Stimulated activated CD4-positive, alpha-beta T cell treated with anti-CD3 and anti-CD28 coated beads, TNF-alpha, amount 100 ng/mL, for 48 hours (primary cell): ENCODE results near the gene RIOK2.
"Not testable (repeated sequence)": the region's sequence is repeated elsewhere in the genome, so short reads cannot be mapped to it uniquely, and the experiment has no call there.

Experiments used
- DNase-seq, 3 donors: peaks; one replicate each; pipeline ENCODE4 v3.0.0-alpha.2; 2020; ENCODE audit warnings: low read depth in 3 of 3

Gene RIOK2

DNA sequence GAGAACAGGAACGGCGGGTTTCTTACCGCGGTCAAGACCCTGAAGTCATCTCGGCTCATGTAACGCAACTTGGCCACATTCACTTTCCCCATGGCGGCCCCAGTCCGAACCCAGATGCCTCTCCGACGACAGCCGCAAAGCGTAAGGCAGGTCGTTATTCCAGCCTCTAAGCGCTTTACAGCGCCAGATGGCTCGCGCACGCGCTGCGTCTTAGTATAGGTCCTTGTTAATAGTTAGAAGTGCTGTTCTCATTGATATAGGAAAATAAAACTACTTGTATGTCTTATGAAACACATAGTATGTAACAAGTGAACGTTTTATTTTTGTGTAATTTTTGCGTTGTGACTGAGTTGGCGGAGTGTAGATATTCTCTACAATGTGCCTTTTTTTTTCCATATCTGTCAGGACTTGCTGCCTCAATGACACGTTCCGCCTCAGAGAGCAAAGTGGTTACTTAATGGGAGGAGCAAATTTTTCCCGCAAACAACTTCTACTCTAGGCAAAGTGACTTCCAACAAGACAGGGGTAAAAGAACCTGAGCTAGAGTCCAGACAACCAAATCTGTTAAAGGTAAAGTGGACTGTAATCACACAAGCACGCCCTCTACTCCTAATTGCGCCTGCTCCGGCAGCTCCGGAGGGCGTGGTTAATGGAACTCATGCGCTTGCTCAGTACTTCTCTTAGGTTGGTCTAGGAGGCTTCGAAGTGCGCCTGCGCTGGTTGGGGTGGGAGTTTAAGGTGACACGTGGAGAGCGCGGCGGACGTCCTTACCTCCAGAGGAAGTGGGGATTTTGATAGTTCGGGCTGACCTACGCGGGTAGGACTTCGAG is at the start of gene RIOK2:
Gene RIOK2 (minus strand): TSS at position 148 of the 830 bp plus-strand sequence. CDS start 56 bp downstream, at position 92.
- DNase-seq = peak; percentile 87 to 91 (median 91)

DNA sequence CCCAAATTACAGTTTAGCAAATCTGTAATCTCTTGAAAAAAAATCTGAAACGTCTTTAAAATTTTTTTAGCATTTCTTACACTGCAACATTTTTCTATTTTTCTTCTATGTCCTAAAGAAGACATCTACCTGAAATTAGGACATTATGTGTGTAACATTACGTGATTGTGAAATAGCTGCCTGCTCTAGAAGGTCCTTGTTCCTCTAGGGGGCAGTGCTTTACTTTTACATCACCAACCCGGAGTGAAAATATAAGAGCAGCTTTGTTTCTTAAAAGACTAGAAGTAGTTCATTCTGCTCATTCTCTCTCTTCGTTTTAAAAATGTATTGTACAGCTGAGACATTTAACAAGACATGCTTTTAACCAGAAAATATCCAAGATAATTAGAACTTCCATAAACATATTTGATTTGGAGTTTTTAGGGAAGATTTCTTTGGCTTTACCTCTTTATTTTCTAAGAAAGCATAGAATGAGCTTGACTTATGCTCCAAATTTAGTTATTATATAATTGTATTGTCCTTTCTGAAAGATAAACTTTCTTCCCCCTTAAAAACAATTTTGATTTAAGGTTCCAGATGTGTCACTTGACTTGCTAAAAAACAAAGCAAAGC is 48.1 kb upstream of the RIOK2 start:
- peak in 1 of 3 donors; percentile 15 for DNase-seq

DNA sequence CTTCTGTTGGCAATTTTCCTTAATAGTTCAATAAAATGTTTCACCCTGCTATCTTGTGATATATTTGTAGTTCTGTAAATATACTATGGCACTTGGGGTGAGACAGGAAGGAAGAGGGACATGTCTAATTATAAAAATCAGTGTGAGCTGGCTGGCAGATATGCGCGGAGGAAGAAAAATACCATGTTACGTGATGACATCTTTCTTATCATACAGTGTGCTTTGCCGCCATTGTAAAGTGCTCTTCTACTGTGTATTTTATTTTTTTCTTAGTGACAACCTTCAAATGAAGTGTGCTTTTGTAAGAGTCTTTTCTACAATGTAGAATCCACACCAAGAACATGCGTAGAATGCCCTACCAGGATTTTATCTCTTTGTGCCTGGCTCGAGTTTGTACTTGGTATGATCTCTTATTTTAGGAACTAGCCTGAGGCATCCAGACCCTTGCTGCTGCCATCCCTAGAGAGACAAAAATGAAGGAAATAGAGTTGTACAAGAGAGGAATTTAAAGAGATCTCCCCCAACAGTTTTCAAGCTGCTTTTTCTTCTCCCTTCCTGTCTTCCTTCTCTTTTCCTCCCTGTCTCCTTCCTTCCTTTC is 46.7 kb upstream of the RIOK2 start:
- DNase-seq = no peak

DNA sequence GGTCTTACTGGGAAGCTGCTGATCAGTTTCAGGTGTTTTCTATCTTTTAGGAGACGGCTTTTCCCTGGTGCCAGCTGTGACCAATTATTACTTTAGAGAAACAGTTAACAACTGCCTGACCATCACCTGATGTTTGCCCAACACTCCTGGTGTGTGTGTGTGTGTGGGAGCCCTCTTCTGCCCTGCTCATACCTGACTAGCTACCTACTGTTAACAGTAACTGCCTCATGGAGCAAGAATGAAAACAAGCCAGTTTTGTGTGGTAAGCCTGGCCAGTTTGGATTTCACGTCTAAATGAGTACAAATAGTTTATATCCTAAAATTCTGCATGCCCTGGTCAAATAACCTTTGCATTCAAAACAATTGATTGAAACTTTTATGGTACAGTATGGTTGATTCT is 46.1 kb upstream of the RIOK2 start:
- no peak for DNase-seq

DNA sequence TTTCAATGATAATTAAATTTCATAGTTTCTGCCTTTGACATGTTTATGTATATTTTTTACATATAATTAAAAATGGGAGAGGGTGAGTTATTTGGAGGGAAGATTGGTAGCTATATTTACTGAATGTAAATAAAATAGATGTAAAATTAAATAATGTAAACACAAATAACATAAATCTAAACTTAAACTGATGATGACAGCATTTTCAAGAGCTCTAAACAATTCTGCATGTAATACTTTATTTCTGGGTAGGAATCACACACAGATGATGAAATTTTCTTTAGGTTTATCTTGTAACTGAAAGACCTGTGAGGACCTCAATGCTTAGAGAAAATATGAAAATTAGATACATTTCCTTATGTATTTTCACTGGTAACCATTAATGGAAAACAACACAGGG is 42.2 kb upstream of the RIOK2 start:
- DNase-seq = no peak

DNA sequence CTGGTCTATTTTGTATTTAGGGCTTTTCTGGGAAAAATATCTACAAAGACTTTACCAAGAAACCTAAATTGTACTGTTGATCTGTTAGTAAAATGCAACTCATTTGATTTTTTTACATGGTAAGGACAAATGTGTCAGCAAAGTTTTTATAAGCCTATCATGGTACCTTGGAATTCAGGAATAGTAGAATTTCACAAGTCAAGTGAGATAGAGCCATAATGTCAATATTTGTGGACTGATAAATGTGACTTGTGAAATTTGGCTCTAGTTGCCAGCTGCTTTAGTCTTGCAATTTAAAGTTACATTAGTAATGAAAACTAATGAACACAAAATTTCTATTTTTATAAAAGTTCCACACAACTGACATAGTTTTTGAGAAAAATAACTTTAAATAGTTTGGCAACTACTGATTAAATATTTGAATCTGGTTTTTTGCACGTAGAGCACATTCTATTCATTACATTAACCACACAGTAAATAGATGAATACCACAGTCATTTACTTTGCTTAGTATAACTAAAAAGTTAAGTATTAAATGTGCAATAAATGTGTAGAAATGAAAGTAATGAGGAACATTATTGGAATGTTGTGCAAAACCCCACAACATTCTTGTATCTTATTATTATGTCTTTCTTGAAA is 41.2 kb upstream of the RIOK2 start:
- DNase-seq = no peak

DNA sequence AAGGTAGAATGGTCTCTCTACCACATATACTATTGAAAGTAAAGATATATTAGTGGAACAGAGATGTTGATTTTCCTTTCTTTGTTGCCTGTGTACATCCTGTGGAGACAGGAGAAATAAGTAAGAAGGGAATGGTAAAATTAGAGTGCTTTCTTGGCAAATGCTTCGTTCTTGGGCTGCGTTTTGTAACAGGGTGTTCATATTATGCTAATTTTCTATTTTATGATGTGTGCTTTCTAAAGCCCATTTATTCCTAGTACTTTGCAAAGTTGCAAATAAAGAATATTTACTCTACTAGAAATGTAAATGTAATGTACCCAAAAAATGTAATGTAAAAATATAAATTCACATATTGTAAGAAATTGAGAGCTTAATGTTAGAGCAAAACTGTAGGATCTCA is 40.5 kb upstream of the RIOK2 start:
- DNase-seq = no peak

DNA sequence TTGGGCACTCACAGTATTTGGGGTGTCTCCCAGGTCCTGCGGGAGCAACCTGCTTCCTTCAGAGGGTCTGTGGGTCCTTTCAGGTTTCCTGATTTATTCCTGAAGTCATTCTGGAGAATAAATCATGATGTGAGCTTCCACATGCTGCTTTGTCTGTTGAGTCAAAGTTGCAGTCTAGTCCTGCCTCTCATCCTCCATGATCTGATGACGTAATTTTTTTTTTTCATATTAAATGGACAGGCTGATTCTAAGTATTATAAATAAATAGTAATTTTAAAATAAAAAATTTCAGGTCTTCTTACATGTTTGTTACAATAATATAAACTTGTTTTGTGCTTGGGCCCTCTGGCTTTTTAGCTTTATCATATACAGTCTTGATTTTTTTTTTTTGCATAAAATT is 26.3 kb upstream of the RIOK2 start:
- DNase-seq = no peak

DNA sequence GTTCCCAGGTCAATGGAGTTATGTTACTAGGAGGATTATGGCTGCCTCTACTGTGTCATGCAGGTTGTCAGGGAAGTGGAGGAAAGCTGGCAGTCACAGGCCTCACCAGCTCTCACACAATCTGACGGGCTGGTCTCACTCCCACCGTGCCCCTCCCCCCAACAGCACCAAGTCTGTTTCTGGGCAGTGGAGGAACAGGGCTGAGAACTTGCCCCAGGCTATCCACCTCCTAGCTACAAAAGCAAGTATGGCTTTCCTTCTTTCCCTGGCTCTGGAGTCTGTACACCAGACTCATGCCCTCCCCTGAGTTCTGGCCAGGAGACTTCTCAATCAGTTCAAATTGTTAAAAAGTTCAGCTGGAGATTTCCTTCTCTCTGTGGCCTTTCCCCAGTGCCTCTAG is 25.7 kb upstream of the RIOK2 start:
- no peak for DNase-seq

DNA sequence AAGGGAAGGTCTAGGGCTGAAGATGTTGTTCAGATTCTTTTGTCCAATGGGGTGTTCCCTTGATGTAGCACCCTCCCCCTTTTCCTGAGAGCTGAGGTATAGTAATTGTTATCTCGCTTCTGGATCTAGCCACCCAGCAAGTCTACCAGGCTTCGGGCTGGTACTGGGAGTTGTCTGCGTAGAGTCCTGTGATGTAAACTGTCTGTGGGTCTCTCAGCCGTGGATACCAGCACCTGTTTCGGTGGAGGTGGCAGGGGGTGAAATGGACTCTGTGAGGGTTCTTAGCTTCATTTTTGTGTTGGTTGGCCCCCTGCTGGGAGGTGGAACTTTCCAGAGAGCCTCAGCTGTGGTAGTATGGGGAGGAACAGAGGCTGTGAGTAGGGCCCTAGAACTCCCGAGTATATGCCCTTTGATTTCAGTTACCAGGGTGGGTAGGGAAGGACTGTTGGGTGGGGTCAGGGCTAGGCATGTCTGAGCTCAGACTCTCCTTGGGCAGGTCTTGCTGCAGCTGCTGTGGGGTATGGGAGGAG is 25.2 kb upstream of the RIOK2 start:
- DNase-seq = no peak

DNA sequence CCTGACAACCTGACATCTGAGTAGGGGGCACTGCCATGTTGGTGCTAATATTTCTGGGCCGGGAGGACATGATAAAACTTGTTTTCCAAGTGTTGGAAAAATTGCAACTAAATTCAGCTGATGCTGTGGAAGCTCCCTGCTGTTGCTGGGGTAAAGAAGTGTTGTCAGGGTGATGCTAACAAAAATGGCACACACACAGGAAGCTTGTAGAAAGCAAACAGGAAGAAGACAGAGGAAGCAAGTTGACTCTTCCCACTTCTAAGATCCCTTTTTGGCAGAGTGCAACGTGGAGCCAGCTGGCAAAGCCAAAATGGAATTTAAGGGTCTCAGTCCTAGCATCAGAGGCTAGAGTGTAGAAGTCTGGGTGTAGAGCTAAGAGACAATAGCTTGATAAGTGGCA is 11.3 kb upstream of the RIOK2 start:
- DNase-seq = no peak

DNA sequence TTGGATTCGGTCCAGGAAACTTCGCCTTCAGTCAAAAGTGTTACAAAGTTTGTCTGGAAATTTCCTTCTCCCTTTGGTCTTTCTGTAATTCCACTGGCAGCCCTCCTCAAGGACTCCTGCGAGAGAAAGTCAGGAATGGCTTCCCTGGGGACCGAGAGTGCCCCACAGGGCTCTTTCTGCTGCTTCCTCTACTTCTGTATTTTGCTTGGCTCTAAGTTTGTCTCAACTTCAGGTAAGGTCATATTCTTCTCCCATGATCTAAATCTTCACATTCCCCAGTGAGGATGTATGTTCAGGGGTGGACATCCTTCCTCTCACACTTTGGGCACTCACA is 10.3 kb upstream of the RIOK2 start:
- DNase-seq = no peak

DNA sequence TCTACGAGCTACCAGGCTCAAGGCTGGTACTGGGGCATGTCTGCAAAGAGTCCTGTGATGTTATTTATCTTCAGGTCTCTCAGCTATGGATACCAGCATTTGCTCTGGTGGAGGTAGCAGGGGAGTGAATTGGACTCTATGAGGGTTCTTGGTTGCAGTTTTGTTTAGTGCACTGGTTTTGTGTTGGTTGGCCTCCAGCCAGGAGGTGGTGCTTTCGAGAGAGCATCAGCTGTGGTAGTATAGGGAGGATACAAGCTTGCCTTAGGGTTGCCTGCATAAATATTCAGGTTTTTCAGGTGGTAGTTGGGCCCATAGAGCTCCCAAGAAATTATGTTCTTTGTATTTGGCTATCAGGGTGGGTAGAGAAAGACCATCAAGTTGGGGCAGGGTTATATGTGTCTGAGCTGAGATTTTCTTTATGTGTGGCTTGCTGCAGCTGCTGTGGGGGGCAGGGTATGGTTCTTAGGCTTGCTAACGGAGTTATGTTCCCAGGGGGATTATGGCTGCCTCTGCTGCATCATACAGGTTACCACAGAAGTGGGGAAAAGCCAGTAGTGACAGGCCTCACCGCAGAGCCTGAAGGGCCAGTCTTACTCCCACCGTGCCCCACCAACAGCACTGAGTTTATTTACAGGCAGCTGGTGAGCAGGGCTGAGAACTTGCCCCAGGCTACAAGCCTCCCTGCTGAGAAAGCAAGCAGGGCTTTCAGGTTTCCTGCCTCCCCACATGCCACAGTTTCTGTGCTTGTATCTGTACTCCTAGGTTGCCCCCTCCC is 9.7 kb upstream of the RIOK2 start:
- no peak for DNase-seq

DNA sequence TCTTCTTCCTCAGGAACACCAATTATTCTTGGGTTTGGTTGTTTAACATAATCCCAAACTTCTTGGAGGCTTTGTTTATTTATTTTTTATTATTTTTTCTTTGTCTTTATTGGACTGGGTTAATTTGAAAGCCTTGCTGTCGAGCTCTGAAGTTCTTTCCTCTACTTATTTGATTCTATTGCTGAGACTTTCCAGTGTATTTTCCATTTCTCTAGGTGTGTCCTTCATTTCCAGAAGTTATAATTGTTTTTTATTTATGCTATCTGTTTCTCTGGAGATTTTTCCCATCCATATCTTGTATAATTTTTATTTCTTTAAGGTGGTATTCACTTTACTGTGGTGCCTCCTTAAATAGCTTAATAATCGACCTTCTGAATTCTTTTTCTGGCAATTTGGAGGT is 8.8 kb upstream of the RIOK2 start:
- DNase-seq = no peak

DNA sequence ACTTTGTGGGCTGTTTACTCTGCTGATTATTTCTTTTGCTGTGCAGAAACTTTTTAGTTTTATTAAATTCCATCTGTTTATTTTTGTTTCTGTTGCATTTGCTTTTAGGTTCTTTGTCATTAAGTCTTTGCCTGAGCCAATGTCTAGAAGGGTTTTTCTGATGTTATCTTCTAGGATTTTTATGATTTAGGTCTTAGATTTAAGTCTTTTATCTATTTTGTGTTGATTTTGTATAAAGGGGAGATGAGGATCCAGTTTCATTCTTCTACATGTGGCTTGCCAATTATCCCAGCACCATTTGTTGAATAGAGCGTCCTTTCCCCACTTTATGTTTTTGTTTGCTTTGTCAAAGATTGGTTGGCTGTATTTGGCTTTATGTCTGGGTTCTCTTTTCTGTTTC is 6.5 kb upstream of the RIOK2 start:
- not testable (repeated sequence) for DNase-seq

DNA sequence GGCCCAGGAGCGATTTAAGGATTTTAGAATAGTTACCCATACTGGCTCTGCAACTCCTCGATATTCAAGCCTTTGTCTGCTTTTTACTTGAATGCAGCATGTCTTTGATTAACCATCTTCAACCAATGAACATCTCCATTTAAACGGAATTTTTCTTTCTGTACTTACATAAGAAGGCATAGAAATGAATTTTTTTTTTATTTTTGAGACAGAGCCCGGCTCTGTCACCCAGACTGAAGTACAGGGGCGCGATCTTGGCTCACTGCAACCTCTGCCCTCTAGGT is 825 bp upstream of the RIOK2 start:
- DNase-seq = no peak

DNA sequence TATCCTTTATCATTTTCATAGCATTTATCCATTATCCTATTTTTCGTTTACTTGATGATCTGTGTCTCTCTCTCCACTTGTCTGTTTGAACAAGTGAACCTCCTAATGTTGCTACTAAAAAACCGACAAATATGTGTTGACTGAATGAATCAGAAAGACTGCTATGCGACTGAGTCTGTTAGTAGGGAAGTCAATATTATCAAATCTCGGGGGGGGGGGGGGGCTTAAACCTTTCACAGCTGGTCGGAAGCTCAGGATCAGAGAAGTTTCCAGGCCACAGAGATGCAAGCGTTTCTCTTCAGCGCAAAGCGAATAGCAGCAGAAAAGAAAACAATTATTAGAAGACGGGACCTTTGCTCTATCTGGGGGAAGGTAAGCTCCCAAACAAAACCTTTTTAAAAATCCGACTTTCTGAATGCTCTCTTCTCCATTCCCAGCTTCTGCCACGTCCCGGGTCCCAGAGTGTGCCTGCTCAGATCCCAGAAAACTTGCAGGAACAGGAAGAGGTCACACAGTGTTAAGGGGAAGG is 412 bp downstream of the RIOK2 start:
- DNase-seq = no peak

DNA sequence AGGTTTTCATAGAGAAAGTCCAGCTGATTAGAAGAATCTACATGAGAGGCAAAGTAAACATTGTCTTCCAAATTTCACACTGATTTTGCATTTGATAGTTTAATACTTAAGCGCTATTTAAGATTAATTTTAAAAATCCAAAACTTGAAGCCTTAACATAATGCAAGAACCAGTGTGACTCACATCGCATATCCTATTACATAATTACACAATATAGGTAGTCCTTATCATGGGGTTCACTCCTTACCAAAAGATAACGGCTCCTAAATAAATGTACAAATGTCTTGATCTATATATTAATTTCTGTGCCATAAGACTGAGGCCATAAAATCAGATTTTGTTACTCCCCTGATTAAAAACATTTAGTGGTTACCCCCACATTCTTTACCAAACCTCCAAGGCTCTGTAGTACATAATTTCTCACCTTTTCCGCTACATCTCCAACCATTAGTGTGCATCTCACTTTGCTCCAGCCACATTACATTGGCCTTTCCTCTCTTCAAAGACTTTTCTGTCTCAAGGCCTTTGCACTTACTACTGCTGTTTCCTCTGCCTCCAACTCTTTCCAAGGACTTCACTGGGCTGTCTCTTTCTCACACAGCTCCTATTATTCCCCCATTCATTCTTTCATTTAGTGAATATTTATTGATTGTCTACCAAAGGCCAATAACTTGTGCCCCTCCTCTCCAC is 1.0 kb downstream of the RIOK2 start:
- no peak for DNase-seq

DNA sequence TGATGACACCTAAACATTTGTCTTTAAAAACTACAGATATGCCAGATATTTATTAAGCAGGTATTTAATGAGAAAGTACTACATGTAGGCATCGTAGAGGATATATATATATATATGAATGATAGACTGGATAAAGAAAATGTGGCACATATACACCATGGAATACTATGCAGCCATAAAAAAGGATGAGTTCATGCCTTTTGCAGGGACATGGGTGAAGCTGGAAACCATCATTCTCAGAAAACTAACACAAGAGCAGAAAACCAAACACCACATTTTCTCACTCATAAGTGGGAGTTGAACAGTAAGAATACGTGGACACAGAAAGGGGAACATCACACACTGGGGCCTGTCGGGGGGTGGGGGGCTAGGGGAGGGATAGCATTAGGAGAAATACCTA is 3.6 kb downstream of the RIOK2 start:
- not testable (repeated sequence) for DNase-seq

DNA sequence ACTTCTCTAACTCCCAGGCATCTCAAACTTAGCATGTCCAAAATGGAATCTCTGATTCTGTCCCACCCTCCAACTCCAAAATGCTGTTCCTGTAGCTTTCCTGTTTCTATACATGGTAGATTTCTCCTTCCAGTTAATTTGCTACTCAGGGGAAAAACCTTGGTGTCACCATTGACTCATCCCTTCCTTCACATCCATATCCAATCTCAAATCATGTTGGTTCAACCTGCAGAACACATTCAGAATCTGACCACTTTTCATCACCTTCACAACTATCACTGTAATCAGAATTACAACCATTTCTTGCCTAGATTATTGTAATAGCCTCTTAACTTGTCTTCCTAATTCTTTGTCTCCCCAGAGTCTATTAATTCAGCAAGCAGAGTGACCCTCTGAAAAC is 10.8 kb downstream of the RIOK2 start:
- DNase-seq = no peak

DNA sequence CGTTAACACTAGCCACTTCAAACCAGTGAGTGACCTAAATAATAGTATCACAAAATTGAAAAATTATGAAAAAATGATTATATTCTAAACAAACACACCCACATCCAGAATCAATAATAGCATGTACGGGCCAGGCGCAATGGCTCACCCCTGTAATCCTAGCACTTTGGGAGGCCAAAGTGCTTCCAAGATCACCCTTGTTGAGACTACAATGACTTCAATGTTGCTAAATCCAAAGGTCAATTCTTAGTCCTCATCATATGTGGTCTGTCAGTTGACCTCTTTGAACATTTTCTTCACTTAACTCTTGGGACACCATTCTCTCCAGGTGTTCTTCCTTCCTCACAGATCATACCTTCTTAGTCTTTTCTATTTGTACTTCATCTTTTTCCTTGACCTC is 11.3 kb downstream of the RIOK2 start:
- no peak for DNase-seq
